NK-92 treated with Interleukin-12 subunit alpha and Interleukin-12 subunit beta, amount 100 ng/mL, for 24 hours (cell line): Measurements from ENCODE around the gene KLHL7.
"Not testable (repeated sequence)": the region's sequence is repeated elsewhere in the genome, so short reads cannot be mapped to it uniquely, and the experiment has no call there.

Experiments
- DNase-seq: peaks from one replicate; lab custom pipeline; 2025; lab: John Stamatoyannopoulos, UW

KLHL7 gene

DNA sequence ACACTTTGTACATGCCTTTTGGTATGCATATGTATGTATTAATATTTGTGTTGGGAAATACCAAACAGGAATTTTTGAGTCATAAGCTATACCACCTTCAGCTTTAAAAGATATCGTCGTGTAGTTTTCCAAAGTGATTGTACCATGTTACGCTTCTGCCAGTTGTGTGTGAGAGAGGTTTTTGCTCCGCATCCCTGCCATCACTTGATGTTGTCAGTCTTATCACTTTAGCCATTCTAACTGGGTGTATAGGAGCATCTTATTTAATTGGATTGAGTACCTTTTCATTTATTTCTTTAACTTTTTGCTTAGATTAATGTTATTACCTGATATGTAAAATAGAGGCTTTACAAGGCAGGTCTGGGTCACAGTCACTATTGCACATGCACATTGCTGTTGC is 3.4 kb downstream of the KLHL7 start:
- no peak for DNase-seq

DNA sequence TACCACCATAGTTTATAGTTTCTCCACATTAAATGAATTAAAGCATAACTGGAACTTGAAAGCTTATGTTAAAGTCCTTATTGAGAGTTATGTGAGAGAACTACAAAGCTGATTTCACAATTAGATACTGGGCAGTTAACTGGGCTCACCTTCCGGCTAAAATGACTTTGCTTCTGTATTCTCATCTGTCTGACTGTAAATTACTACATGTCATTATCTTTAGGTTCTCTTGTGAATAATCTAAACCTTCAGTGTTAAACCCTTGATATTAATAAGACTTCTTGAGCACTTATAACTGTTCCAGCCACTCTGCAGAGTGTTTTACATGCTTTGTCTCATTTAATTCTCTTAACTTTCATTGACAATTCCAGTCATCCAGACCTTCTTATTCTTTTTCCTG is 3.9 kb downstream of the KLHL7 start:
- no peak for DNase-seq

DNA sequence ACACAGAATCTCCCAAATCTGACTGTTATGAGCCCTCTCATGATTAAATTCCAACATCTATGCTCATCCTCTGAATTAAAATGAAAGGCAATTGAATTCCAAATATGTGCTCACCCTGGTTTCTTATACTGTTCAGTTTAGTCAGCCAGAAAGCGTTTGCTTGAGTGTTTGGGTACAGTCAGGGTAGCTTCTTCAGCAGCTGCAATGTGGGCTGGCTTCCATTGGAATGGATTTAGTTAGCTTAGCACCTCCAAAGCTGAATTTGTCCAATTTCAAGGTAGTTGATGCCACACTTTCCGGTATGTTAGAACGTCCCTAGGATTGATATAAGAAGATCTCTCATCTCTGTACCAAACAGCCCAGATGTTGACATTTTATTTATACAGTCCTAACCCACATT is 9.3 kb downstream of the KLHL7 start:
- DNase-seq: no peak

DNA sequence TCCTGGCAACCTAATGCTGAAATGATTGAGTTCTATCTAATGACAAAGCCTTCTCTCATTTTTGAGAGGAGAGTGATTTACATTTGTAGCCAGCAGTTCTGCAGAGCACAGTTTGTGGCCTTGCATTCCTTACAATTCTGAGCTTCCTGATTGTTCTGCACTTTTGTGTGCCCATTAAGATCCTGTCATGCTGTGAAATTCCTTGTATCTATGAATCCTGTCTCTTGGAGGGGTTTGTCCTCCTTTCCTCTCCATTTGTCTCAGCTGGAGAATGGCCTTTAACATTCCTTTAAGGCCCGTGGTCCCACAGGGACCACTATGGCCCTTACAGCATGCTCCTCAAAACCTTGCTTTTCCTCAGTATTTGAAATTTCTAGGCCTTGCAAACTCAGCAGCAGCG is 10.4 kb downstream of the KLHL7 start:
- no peak for DNase-seq

DNA sequence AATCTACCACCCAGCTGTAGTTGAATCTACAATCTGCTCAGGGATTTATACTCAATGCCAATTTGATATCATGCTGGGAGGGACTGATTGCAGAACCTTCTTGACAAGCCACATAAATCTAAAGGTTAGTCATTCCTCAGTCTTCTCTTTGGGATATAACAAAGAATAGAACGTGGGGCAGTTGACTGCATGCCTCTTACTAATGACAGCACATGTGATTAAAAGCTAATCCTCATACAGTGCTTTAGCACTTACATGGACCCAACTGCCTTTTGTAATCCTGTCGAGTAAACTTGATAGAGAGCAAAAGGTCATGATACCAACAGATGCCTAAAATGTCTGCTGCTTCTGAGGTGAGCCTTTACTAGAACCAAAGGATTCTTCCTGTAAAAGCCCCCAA is 12.3 kb downstream of the KLHL7 start:
- DNase-seq: no peak

DNA sequence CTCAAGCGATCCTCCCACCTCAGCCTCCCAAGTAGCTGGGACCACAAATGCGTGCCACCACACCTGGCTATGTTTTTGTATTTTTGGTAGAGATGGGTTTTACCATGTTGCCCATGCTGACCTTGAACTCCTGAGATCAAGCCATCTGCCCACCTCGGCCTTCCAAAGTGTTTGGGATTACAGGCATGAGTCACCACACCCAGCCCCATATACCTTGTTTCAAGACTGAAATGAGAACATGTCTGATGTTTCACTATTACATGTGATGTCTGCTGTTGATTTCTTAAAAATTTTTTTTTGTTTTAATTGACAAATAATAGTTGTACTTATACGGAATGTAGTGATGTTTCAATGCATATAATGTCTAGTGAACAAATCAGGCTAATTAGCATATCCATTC is 14.5 kb downstream of the KLHL7 start:
- DNase-seq: no peak

DNA sequence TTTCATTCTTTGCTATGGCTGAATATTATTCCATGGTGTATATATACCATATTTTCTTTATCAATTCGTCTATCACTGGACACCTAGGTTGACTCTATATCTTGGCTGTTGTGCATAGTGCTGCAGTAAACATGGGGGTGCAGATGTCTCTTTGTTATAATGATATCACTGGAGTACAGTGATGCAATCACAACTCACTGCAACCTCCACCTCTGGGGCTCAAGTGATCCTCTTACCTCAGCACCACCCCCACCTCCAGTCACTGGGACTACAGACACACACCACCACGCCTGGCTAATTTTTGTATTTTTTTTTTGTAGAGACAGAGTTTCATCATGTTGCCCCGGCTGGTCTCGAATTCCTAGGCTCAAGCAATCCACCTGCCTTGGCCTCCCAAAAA is 15.6 kb downstream of the KLHL7 start:
- no peak for DNase-seq

DNA sequence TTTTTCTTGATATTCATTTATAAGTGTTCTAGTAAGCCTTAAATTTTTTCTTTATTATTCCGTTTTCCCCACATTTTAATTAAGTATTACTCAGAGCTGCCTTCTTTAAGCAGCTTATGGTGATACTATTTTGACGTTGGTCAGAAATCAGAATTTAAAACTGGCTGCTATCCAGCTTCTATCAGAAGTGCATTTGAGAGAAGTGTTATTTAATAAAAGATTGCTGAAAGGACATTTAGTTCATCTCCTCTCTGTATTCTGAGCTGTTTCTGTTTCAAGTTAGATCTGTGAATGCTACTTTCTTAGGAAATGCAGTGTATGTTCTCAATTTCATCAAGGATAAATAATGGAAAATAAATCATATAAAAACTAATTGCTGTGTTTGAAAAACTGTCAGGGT is 17.4 kb downstream of the KLHL7 start:
- no peak for DNase-seq

DNA sequence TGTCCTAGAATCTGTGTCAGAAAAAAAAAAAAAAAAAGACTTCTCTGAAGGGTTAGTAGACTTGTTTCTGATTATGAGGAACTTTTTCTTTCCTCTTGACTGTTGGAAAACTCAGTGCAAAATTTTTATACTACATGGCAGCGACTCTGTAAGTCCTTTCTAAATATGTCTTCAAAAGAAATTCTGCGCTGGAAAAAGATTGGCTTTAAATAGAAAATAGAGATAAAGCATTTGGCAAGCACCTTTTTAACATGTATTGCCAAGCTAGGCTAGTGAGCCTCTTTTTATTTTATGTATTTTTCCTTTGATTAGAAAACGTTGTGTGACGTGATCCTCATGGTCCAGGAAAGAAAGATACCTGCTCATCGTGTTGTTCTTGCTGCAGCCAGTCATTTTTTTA is 17.9 kb downstream of the KLHL7 start:
- DNase-seq: no peak

DNA sequence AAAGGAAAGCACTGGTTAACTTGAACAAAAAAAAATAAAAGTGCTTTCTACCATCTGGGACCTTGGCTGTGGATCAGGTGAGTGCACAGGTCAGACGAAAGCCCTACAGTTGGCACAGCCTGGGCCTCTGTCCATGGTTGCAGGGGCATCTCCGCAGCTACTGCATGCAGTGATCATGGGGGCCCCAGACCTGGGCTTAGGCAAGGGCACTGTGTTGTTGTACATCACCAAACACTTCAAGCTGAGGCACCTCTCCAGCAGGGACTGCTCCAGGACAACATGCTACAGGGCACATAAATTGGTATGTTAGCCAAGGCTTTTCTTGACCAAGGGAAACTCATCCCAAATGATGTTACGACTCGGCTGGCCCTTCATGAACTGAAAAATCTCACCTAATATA is 23.5 kb downstream of the KLHL7 start:
- no peak for DNase-seq

DNA sequence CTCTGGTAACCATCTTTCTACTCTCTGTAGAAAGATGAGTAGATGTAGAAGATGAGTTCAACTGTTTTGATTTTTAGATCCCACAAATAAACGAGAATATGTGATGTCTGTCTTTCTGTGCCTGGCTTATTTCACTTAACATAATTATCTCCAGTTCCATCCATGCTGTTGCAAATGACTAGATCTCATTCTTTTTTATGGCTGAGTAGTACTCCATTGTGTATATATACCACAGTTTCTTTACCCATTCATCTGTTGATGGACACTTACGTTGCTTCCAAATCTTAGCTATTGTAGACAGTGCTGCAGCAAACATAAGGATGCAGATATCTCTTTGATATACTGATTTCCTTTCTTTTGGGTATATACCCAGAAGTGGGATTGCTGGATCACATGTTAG is 26.2 kb downstream of the KLHL7 start:
- DNase-seq: not testable (repeated sequence)

DNA sequence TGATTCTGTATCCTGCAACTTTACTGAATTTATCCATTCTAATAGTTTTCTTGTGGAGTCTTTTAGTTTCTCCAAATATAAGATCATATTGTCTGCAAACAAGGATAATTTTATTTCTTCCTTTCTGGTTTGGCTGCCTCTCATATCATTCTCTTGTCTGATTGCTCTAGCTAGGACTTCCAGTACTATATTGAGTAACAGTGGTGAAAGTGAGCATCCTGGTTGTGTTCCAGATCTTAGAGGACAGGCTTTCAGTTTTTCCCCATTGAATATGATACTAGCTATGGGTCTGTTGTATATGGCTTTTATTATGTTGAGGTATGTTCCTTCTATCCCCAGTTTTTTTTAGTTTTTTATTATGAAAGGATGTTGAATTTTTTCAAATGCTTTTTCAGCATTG is 28.2 kb downstream of the KLHL7 start:
- DNase-seq: no peak

DNA sequence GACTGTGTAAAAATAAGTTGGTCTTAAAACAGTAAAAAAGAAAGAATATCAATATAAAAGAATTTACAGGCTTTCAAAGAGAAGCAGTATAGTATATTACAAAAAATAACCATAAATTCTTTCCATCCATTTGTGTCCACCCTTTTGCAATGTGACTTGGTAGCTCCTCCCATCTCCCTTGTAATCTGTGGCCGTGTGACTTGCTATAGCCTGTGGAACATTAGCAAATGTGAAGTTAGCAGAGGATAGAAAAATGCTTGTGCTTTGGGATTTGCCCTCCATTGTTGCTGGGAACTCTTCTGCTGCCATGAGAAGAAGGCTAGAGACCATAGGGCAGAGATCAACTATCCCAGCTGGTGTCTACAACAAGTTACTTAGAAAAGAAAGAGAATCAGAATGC is 30.2 kb downstream of the KLHL7 start:
- no peak for DNase-seq

DNA sequence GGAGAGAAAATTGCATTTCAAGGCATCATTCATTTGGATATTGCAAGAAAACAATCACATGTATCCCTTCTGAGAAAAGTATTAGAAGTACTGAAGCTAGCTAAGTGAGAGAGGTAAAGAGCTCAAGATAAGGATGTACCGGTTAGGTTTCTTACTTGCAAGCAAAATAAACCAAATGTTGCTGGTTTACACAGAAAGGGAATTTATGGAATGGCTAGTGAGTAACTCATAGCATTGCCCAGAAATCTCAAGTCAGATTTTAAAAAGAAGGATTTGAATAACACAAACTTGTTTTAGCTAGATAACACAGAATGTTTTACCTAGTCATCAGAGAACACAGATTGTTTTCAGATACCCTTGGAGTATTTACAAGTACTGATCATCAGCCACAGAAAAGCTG is 30.6 kb downstream of the KLHL7 start:
- no peak for DNase-seq

DNA sequence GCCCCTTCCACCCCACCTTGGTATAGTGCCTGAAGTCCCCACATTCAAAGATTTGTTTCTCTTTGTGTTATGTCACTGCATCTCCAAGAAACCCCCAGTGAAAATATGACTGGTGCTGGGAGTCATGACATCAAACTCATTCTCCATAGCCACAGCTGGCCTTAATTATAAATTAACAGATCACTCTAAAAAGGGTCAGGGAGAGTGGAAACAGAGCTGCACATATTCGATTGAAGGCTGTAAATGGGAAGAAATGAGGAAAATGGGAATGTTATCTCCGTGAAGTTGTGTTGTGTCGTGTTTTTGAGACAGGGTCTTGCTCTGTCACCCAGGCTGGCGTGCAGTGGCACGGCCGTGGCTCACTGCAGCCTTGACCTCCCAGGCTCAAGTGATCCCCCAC is 52.1 kb downstream of the KLHL7 start:
- DNase-seq: no peak

DNA sequence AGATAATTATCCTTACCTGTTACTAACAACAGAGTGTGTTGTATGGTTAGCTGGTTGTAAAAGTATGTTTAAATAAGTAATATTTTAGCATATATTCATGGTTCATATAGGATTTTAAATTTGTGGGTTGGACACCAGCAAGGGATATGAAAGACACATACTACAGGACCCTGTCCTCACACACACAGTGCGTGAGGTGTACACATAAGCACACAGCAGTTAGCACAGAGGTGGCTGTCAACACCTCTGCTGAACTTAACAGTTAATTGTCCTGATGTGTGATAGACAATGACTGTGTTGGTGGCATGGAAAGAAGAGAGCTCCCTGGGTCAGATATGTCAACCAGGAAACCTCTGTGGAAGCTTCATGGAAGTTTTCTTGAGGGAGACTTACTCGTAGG is 53.0 kb downstream of the KLHL7 start:
- DNase-seq: no peak

DNA sequence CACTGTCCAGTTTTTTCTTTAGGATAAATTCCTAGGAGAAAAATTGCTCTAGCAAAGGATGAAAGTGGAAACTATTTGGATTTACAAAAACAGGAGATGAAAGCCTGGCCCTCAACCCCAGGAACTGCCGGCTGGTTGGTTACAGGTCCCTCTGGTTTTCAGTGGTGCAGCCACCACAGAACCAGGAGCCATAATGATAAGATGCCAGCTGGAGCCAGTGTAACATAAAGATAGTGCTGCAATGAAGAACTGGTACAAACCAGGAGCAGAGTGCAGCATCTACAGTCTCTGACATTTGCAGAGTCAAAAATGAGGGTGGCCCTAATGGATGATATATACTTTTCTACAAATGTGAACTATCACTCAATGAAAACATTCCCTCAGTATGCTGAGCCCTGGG is 55.9 kb downstream of the KLHL7 start:
- no peak for DNase-seq

DNA sequence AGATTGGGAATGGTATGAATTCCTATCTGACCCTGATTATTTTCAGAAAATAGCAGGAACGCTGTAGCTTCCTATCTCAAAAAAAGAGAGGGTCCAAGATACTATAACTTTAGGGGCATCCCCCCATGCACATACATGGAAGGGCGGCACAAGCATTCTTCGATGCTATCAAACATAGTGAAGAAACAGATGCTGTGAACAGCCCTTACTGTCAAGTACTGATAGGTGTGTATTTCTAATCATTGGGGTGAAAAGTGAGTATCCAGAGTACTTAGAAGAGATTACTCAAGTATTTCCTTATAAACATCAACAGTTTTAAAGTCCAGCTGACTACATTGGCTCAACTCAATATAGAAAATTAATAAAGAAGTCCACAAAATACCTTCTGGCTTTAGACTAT is 59.3 kb downstream of the KLHL7 start:
- no peak for DNase-seq

DNA sequence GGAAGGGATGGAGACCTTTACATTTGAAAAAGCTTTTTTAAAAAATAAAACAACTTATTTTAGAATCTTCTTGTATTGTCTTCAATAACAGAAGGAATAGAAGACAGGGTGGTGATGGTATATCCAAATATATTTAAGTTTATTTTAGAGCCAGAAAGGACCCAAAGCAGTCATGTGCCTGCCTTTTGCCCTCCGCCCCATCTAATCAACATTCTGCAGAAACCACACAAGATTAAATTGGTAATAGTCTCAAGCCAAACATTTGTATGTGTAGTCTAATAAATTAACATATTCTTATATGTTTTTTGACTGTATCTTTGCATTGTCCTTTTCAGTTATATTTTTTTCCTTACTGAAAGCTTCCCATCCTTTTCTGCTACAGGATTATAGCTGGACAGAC is 59.7 kb downstream of the KLHL7 start:
- no peak for DNase-seq

DNA sequence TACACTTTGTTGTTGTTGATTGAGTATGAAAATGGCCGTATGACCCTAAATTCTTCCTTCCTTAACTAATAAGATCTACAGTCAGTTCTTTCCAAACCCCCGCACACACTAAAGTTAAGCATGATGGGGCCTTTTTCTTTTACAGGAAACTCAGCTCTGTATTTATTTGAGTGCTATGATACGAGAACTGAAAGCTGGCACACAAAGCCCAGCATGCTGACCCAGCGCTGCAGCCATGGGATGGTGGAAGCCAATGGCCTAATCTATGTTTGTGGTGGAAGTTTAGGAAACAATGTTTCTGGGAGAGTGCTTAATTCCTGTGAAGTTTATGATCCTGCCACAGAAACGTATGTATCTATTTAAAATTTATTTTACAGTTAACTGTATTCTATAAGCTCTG is 62.1 kb downstream of the KLHL7 start:
- no peak for DNase-seq

DNA sequence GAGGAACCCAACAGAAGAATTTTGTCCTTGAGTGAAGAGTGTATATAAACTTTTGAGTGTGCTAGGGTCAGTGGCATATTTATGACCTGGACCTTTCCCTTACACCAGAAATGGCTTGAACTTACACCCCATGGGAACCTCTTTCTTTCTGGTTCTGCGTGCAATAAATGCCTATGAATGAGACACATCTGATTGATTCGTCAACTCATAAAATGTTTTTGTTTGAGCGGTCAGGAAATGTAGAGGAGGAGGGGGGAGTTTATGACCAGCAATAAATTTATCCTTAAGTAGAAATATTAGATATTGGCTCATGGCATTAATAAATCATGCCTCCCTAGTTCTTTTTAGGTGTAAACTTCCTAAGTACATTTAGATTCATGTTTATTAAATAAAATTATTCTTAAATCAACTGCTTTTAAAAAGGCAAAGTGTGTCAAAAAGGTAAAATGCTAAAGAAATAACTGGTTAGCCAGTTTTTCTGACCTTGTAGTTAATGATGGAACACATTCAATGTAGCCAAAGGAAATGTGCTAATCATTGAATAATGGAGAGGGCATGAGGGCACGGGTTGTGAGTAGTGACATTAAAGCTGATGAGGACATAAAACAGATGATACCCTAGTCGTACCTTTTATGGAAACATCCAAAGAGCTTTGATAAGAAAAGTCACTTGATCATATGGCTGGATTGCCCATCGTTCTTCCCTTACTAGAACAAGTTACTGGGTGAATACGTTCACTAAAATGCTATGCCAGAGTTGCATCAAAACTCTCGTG is 62.7 kb downstream of the KLHL7 start:
- DNase-seq: no peak

DNA sequence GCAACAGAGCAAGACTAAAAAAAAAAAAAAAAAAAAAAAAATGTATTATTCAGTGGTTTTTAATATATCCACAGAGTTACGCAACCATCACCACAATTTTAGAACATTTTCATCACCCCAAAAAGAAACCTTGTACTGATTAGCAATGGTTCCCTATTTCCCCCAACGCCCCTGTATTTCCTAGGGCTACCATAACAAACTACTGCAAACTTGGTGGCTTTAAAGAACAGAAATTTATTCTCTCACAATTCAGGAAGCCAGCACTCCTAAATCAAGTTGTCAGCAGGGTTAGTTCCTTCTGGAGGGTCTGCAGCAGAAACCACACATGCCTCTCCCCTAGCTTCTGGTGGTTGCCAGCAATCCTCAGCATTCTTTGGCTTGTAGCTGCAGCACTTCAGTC is 70.4 kb downstream of the KLHL7 start:
- no peak for DNase-seq

DNA sequence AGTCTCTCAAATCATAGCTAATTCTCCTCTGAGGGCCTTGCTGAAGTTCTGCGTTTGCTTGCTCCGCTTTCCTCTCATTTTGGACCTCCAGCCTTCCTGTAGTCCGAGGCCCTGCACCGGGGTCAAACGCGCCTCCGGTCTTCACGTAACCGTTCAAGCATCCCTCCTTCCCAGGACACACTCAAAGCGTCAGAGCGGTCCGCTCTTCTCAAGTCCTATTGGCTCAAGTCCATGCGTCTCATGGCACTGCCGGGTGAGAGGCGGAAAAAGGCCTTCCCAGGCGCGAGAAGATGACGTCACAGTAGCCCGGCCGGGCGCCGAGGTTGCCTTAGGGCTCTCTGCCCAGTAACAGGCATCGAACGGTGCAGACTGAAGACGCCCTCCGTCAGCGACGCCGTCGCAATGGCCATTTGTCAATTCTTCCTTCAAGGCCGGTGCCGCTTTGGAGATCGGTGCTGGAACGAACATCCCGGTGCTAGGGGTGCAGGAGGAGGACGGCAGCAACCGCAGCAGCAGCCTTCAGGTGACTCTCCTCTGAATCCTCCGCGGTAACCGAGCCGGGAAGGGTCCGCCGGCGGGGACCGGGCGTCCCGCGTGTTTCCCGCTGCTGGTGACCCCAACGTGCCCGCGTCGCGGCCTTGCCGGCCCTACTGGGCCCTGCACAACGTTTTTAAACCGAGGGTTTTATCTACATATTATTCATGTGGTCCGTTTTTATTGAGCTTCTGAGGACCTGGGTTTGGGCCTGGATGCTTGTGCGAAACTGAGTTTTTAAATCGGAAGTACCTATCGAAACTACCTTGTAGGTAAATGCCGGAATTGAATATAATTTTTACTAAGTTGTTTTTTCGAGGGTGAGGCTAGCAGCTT is 76.3 kb downstream of the KLHL7 start, which contains the start of gene NUP42:
Gene NUP42 (plus strand): TSS at position 365 of the 870 bp plus-strand sequence. CDS start 38 bp downstream, at position 403.
- peak; percentile 90 for DNase-seq
